GM10248 (cell line): ENCODE data around the gene CFLAR.
A peak's percentile ranks its signal among the peaks of the same experiment; 100 is the strongest.
"Not testable (repeated sequence)": the region's sequence is repeated elsewhere in the genome, so short reads cannot be mapped to it uniquely, and the experiment has no call there.

Experiments
- CTCF ChIA-PET: fragments of 300-600 bp; sonication (Branson Sonifier 250); formaldehyde crosslinking; extraction: SDS; loops from one replicate; lab custom pipeline; 2021; ENCODE audit warnings: antibody characterized with exemption; lab: Yijun Ruan, JAX
- POLR2A ChIA-PET: fragments of 350-650 bp; sonication (Branson Sonifier 250); formaldehyde crosslinking; extraction: SDS; loops from one replicate; lab custom pipeline; 2020; ENCODE audit warnings: antibody characterized with exemption; lab: Yijun Ruan, JAX
- DNase-seq: peaks from one replicate; pipeline ENCODE4 v3.0.0; 2012; ENCODE audit errors: extremely low spot score
- CTCF ChIP-seq: IDR thresholded peaks from 2 replicates; pipeline ENCODE4 v1.5.1; 2012; ENCODE audit warnings: mild to moderate bottlenecking, low read depth; ENCODE audit errors: extremely low read depth, missing control alignments, control extremely low read depth

The CFLAR gene

DNA sequence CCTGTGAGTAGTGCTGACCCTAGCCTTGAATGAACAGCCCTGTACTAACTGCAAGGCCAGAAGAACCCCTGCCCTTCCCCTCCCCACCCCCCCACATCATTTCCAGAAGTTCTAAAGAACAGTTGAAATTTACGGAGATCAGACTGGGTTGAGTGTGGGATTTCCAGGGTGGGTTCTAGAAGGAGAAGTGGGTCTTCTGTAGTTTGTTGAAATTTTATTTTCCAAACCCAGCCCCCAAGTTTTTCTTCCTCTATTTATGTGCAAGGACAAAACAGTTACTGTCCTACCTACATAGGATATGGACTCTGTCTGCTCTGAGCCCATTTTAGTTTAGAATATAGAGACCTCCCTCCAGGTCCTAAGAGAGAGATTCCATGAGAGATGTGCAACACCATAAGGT is 40.7 kb downstream of the CFLAR start:
- ChIA-PET CTCF (interaction anchor here (1.7 to 5.1 kb wide), 4 partner anchors 10 to 251 kb away, joined by 7 to 54 read pairs (median 15); no protein-coding TSS in a partner anchor), POLR2A (no interaction called here)
- TF ChIP-seq CTCF = no peak
- DNase-seq = no peak

DNA sequence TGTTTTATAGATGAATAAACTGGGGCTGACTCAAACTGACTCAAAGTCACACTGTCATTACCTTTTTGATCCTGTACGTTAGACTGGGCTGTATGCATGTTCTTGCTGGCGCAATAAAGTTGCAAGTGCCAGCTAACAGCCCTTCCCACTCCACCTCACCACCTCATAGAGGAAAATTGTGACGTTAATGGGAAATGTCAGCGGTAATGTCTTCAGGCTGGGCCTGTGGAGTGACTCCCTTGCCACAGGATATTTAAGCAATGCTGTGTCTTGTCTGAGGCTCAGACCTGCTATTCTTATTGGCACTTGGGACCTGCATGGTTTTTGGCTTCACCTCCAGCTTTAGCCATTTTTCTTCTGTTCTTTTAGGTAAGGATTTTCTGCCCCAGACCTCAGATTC is 41.7 kb downstream of the CFLAR start:
- POLR2A ChIA-PET = interaction anchor here (0.9 to 1.4 kb wide), 5 partner anchors 24 to 43 kb away, joined by 3 to 5 read pairs (median 3); partner anchors contain the start of gene CFLAR
- TF ChIP-seq CTCF = no peak
- DNase-seq = no peak
- CTCF ChIA-PET = interaction anchor here (0.7 to 5.1 kb wide), 36 partner anchors 10 to 342 kb away, joined by 3 to 54 read pairs (median 4); partner anchors contain the start of genes CASP10, NDUFB3 and ORC2

DNA sequence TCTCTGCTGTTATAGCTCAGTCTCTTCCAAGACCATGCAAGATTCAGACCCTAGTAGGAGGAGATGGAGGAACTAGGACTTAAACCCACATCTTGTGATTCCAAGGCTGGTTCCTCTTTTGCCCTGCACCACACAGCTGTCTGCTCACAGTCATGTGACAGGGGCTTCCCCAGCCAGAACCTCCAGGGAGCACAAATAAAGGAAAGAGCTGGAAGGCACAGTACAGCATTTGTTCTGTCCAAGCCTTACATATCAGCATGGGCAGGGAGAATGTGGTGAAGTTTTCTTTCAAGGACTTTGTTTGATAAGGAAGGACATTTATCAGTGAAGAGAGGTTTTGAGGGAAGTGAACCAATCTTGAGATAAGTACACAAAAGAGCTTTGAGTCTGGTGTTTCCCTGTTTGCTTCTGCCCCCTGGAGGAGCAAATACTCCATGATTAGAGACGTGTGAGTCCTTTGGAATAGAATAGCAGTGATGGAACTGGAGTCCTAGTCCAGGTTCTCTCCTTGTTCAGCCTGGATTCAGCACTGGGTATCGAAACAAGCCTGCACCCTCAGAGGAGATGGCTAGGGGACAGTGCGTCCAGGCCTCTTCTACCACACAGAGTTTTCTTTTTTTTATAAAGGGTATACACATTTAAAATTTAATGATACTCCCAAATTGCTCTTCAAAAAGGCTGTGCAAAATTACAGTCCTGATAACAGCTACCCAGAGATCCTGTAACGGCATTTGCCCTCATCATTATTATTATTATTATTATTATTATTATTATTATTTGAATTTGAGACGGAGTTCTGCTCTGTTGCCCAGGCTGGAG is 42.4 kb downstream of the CFLAR start:
- POLR2A ChIA-PET = interaction anchor here (0.9 to 1.4 kb wide), 5 partner anchors 25 to 44 kb away, joined by 3 to 5 read pairs (median 3); partner anchors contain the start of gene CFLAR
- peak; percentile 54 for TF ChIP-seq CTCF
- DNase-seq = peak; percentile 63
- CTCF ChIA-PET = interaction anchor here (0.7 to 5.1 kb wide), 38 partner anchors 9 to 342 kb away, joined by 3 to 54 read pairs (median 4); partner anchors contain the start of genes CASP10, NDUFB3 and ORC2

DNA sequence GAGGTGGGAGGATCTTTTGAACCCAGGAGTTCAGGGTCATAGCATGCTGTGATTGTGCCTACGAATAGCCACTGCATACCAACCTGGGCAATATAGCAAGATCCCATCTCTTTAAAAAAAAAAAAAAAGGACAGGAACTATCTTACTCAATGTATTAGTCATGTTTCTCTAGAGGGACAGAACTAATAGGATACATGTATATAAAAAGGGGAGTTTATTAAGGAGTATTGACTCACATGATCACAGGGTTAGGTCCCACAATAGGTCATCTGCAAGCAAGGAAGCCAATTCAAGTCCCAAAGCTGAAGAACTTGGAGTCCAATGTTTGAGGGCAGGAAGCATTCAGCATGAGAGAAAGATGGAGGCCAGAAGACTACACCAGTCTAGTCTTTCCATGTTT is 48.2 kb downstream of the CFLAR start:
- no peak for TF ChIP-seq CTCF
- POLR2A ChIA-PET = no interaction called here
- no peak for DNase-seq
- CTCF ChIA-PET = interaction anchor here (1.4 kb wide), 1 partner anchor 13 kb away, joined by 4 read pairs; no protein-coding TSS in a partner anchor

DNA sequence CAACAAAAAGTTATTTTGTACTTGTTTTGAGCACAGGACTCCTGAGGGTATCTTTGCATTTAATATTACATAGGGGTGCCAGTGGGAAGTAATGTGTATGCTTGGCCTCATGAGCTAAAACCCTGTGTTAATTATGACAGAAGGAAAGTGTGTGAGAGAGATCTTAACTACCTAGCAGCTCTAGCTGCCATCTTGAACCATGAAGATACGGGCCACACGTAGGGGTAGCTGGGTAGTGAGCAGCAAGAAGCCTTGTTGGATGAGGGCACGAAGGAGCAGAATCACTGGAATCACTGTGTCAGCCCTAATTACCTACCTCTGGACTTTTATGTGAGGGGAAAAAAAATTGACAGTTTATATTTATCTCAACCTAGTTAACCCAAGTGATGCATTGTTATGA is 51.6 kb downstream of the CFLAR start:
- ChIA-PET POLR2A (interaction anchor here (0.6 kb wide), 1 partner anchor 314 kb away, joined by 5 read pairs; no protein-coding TSS in a partner anchor), CTCF (interaction anchor here (1.1 to 1.7 kb wide), 4 partner anchors 9 to 205 kb away, joined by 3 to 8 read pairs (median 6); no protein-coding TSS in a partner anchor)
- TF ChIP-seq CTCF = no peak
- no peak for DNase-seq

- CTCF ChIA-PET = interaction anchor here (0.9 to 1.3 kb wide), 2 partner anchors 9 to 10 kb away, joined by 6 to 7 read pairs; no protein-coding TSS in a partner anchor
- POLR2A ChIA-PET, DNase-seq: not testable (repeated sequence)
Observed at GRCh38 chr2:201168496-201168895, 52.5 kb downstream of the CFLAR start.
